ENCODE results near the gene MAP3K14. TPM values are rescaled to one million over a fixed set of nuclear protein-coding genes. Genes with fewer than 3 reads are reported as not detected.
A peak's percentile ranks its signal among the peaks of the same experiment; 100 is the strongest.

The MAP3K14 gene
- total and polyA plus RNA-seq, 2 of the 4 experiments (the other 2 are of a cell fraction): 4.1 to 21.7 TPM

DNA sequence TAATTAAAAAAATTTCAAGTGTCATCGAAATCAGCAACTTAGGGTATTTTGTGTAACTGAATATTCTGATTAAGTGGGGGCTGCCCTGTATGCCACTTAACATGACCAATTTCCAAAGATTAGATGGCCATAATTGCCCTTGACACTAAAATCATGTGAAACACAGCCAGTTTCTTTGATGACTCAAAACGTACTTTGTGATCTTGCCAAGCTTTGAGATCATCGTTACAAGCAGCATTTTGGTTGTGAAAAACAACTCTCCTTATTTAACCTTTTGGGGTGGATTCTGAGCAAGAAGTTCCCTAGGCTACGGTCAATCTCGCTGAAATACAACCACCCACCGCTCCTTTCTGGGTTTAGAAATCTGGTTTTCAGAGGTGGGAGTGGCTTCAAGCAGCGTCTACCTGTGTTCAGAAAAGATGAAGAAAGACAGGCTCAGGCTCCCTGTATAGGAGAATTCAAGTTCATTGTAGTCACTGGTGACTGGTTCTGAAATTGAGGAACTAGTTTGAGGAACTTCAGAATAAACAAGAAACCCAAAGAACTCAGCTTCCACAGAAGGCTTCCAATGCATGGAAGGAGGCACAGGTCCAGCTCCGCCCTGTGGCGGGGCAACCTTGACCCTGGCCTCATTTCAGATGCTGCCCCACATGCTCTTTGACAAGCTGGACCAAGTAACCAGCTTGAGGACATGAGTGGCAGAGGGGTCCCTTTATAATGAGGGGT lies 9.4 kb downstream of the MAP3K14 start:
- no peak overlapping the region; the same call in 2 of the 3 replicates for H2BK15ac ChIP-seq (ENCODE audit: low read depth, low read length)
- peak overlapping the region; percentile 47; the same call in 1 of the 2 replicates for H4K91ac ChIP-seq (ENCODE audit: insufficient read depth, low read depth, low read length)
- no peak overlapping the region for H3K9ac ChIP-seq (ENCODE audit: low read depth, low read length)
- intact Hi-C loops (cut with micrococcal nuclease): no loop called here
- H3K9me3 ChIP-seq (ENCODE audit: control insufficient read depth, insufficient read depth, low read length): no peaks in the 10 kb centered on the region
- H4K5ac ChIP-seq (ENCODE audit: low read depth, low read length): peak overlapping the region; percentile 89
- peaks cover 40% of the 10 kb centered on the region for H3K4me1 ChIP-seq (ENCODE audit: control insufficient read depth, insufficient read depth, low read length)
- peak overlapping the region; percentile 71 for H3K18ac ChIP-seq (ENCODE audit: low read depth, low read length)
- in situ Hi-C loops (cut with MboI; ENCODE audit: low sequenced_read_pairs): no loop called here
- no CpG with 5 or more reads among the region's 9 CpGs for WGBS, 2 experiments (ENCODE audit: extremely low coverage in 2 of 2, insufficient read length in 1 of 2)
- no peak overlapping the region for H2AFZ ChIP-seq (replicated peaks; ENCODE audit: low read length, poor library complexity)
- ATAC-seq (ENCODE audit: low read depth) (peak; percentile 13), DNase-seq (peak; percentile 90)
- peaks cover 8% of the 10 kb centered on the region for H3K36me3 ChIP-seq (ENCODE audit: control insufficient read depth, insufficient read depth, low read length)
- peak overlapping the region; percentile 60 for H3K23ac ChIP-seq (ENCODE audit: low read depth, low read length)
- CTCF ChIA-PET: interaction anchor here (1.0 kb wide), 1 partner anchor 9 kb away, joined by 4 read pairs; no protein-coding TSS in a partner anchor
- H2BK120ac ChIP-seq (ENCODE audit: low read depth, low read length): peak overlapping the region; percentile 59
- peak overlapping the region; percentile 86 for H2AK5ac ChIP-seq (ENCODE audit: low read depth, low read length)
- peak overlapping the region; percentile 84 for H3K4ac ChIP-seq (ENCODE audit: low read depth, low read length)
- H2BK5ac ChIP-seq (ENCODE audit: low read depth, low read length, poor library complexity, severe bottlenecking): peak overlapping the region; percentile 85
- peaks cover 66% of the 10 kb centered on the region for H4K20me1 ChIP-seq (ENCODE audit: insufficient read depth, low read length)
- peak overlapping the region; percentile 49 for H3K14ac ChIP-seq (replicated peaks; ENCODE audit: low read depth, low read length)
- peak overlapping the region; percentile 59 for H2BK20ac ChIP-seq (ENCODE audit: low read depth, low read length)
- peak overlapping the region in 1 of 2 experiments; percentile 75; a peak in 2 of 4 replicates for H4K8ac ChIP-seq (ENCODE audit: low read depth in 2 of 2, low read length in 2 of 2)
- no TSS peak for BruUV-seq (replicated peaks)
- peak overlapping the region; percentile 82 for H3K4me2 ChIP-seq (ENCODE audit: low read depth, low read length)
- H3K79me1 ChIP-seq (ENCODE audit: low read depth in 1 of 2, low read length in 2 of 2): peaks cover 43 to 88% of the 10 kb centered on the region in 2 experiments
- H3K27ac ChIP-seq (ENCODE audit: insufficient read depth, low read length): peak overlapping the region; percentile 85
- dilution Hi-C loops (cut with HindIII; ENCODE audit: low sequenced_read_pairs, unreplicated experiment): no loop called here
- H3K27me3 ChIP-seq (ENCODE audit: control insufficient read depth, insufficient read depth, low read length): no peaks in the 10 kb centered on the region
- H2AK9ac ChIP-seq (replicated peaks; ENCODE audit: low read depth, low read length, poor library complexity): no peak overlapping the region
- H3K56ac ChIP-seq (ENCODE audit: extremely low read depth, insufficient read depth, low read length): peak overlapping the region; percentile 45; the same call in 1 of the 2 replicates
- peaks cover 44% of the 10 kb centered on the region for H3K9me1 ChIP-seq (ENCODE audit: insufficient read depth, low read length)
- no peak overlapping the region for H3K4me3 ChIP-seq (ENCODE audit: insufficient read depth, low read depth, low read length)
- POLR2A ChIA-PET (ENCODE audit: unreplicated experiment): no interaction called here
- no peak for TF ChIP-seq POLR2A (IDR thresholded peaks at IDR 0.05; ENCODE audit: low read depth, low read length)
- TF ChIP-seq, protein P1, sequence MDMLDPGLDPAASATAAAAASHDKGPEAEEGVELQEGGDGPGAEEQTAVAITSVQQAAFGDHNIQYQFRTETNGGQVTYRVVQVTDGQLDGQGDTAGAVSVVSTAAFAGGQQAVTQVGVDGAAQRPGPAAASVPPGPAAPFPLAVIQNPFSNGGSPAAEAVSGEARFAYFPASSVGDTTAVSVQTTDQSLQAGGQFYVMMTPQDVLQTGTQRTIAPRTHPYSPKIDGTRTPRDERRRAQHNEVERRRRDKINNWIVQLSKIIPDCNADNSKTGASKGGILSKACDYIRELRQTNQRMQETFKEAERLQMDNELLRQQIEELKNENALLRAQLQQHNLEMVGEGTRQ (IDR thresholded peaks at IDR 0.05; ENCODE audit: low read depth, low read length): no peak
- no peak for TF ChIP-seq MXI1 (IDR thresholded peaks at IDR 0.05; ENCODE audit: borderline replicate concordance, low read depth, low read length)
- TF ChIP-seq CHD1 (IDR thresholded peaks at IDR 0.05; ENCODE audit: low read depth, low read length): no peak
- TF ChIP-seq SMC3 (IDR thresholded peaks at IDR 0.05; ENCODE audit: low read depth, low read length): no peak
- TF ChIP-seq MAZ (IDR thresholded peaks at IDR 0.05; ENCODE audit: borderline replicate concordance, low read depth, low read length): no peak
- TF ChIP-seq RAD21 (IDR thresholded peaks at IDR 0.05; ENCODE audit: low read length): no peak
- TF ChIP-seq ELK1 (IDR thresholded peaks at IDR 0.05; ENCODE audit: borderline replicate concordance, low read depth, low read length): no peak
- peak; percentile 34; the same call in 1 of the 2 replicates for TF ChIP-seq NFE2L2 (IDR thresholded peaks at IDR 0.05; ENCODE audit: low read depth, low read length)
- TF ChIP-seq RCOR1 (IDR thresholded peaks at IDR 0.05; ENCODE audit: insufficient replicate concordance, low read length): no peak
- TF ChIP-seq MAFK (IDR thresholded peaks at IDR 0.05; ENCODE audit: low read depth, low read length): no peak
- no peak for TF ChIP-seq CTCF (conservative IDR thresholded peaks at IDR 0.05; ENCODE audit: low read depth, low read length)
- no peak for TF ChIP-seq RFX5 (IDR thresholded peaks at IDR 0.05; ENCODE audit: low read depth, low read length)
- TF ChIP-seq CEBPB (IDR thresholded peaks at IDR 0.05; ENCODE audit: low read depth, low read length): peak; percentile 37
- peak; percentile 62; the same call in 1 of the 2 replicates for TF ChIP-seq FOS (IDR thresholded peaks at IDR 0.05; ENCODE audit: low read depth, low read length)
